LNCaP clone FGC (cell line): ENCODE data around the gene MFF.

ENCODE experiments used
- DNase-seq: peaks from one replicate; pipeline ENCODE4 v3.0.0-alpha.2; 2011; ENCODE audit warnings: low read depth
- H3K4me3 ChIP-seq: 2 replicates; pipeline ENCODE4 v1.5.1; 2011; ENCODE audit warnings: mild to moderate bottlenecking, low read depth, low read length, control low read depth
- CTCF ChIP-seq: IDR thresholded peaks from 2 replicates; pipeline ENCODE4 v1.5.1; 2012; ENCODE audit warnings: mild to moderate bottlenecking; ENCODE audit not compliant: control insufficient read depth, insufficient read depth; ENCODE audit errors: extremely low read depth

Gene MFF

GRCh38 chr2:227365833-227366232, 40.8 kb downstream of the MFF start:
- no peak overlapping the region for H3K4me3 ChIP-seq
- DNase-seq, result no peak
- no peak for TF ChIP-seq CTCF

DNA sequence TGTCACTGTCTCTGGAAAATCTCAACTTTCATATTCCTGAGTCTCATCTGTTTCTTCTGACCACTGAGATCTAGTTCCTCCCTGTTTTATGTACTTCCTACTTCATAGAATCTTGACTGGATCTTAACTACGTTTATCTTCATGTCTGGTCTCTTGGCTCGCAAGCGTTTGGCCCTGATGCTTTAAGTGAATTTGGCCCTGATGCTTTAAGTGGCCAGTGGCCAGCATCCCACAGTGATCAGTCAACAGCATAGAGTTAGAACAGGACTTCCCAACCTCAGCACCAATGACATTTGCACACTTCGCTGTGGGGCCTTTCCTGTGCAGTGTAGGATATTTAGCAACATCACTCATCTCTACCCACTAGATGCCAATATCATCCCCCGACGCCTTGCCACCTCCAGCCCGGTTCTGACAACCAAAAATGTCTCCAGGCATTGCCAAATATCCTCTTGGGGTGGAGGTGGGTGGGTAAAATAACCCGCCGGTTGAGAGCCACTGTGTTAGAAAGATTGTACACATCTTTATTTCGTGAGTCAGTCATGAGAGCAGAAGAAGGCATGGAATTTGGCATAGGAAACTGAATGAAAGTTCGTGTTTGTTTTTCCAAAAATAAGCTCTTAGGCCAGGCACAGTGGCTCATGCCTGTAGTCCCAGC, 41.8 kb downstream of the MFF start:
- TF ChIP-seq CTCF, result no peak
- H3K4me3 ChIP-seq, result no peak overlapping the region
- peak; percentile 42 for DNase-seq

GRCh38 chr2:227367427-227367795, 42.4 kb downstream of the MFF start:
- H3K4me3 ChIP-seq, result no peak overlapping the region

GRCh38 chr2:227368574-227368973, 43.5 kb downstream of the MFF start:
- H3K4me3 ChIP-seq, result no peak overlapping the region
- TF ChIP-seq CTCF, result no peak
- no peak for DNase-seq

More at GRCh38 chr2:227367427-227367795, 42.4 kb downstream of the MFF start:
- TF ChIP-seq CTCF, result no peak
- no peak for DNase-seq

DNA sequence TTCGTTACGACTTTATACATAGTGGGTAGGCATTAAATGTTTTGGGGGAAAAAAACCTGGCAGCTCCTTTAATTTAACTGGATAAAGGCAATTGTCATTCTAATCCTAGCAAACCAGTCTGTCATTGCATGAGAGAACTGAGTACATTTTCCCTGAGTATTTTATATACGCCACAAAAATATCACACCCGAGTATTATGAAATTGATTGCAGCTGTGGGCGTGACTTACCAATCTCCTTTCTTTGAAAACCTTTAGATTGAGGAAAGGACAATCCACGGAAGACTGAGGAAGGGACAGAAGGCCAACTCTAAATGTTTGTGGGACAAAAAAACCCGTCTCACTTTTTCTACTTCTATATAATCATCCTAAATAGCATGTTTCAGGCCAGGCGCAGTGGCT, 45.0 kb downstream of the MFF start:
- DNase-seq, result no peak
- H3K4me3 ChIP-seq, result no peak overlapping the region
- no peak for TF ChIP-seq CTCF

- H3K4me3 ChIP-seq, result no peak overlapping the region
- TF ChIP-seq CTCF, result no peak
- DNase-seq, result no peak
Observed at GRCh38 chr2:227370791-227371312, 45.8 kb downstream of the MFF start.

DNA sequence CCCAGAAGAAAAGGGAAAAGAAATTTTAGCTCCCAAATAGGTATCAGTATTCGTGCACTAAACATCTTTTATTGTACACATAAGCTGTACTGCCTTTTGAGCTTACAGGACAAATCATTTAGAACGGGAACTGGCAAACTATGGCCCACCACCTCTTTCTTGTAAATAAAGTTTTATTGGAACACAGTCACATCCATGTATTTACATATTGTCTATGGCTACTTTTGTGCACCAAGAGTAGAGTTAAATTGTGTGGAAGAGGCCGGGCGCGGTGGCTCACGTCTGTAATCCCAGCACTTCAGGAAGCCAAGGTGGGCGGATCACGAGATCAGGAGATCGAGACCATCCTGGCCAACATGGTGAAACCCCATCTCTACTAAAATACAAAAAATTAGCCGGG, 48.3 kb downstream of the MFF start:
- TF ChIP-seq CTCF, result no peak
- DNase-seq, result no peak
- H3K4me3 ChIP-seq, result no peak overlapping the region
